ENCODE measurements around the gene SSH2.
A peak's percentile ranks its signal among the peaks of the same experiment; 100 is the strongest.
"Not testable (repeated sequence)": the region's sequence is repeated elsewhere in the genome, so short reads cannot be mapped to it uniquely, and the experiment has no call there.

Gene SSH2

GRCh38 chr17:29931231-29931932 is 1.4 kb upstream of the SSH2 start:
- peak; percentile 24 to 41 for DNase-seq (ENCODE audit: low read depth in 1 of 2, low spot score in 1 of 2)

- DNase-seq (ENCODE audit: low read depth in 1 of 2, low spot score in 1 of 2), result no peak
Measured at GRCh38 chr17:29930409-29931010, 482 bp upstream of the SSH2 start.

- DNase-seq (ENCODE audit: low read depth in 1 of 2, low spot score in 1 of 2), result no peak
Measured at GRCh38 chr17:29929006-29929532, 959 bp downstream of the SSH2 start.

GRCh38 chr17:29927546-29927945 is 2.5 kb downstream of the SSH2 start:
- no peak for DNase-seq (ENCODE audit: low read depth in 1 of 2, low spot score in 1 of 2)

GRCh38 chr17:29924786-29925185 is 5.2 kb downstream of the SSH2 start:
- DNase-seq (ENCODE audit: low read depth in 1 of 2, low spot score in 1 of 2), result no peak

GRCh38 chr17:29918922-29919856 is 10.8 kb downstream of the SSH2 start:
- DNase-seq (ENCODE audit: low read depth in 1 of 2, low spot score in 1 of 2), result no peak

GRCh38 chr17:29918016-29918415 is 12.0 kb downstream of the SSH2 start:
- no peak for DNase-seq (ENCODE audit: low read depth in 1 of 2, low spot score in 1 of 2)

GRCh38 chr17:29914819-29915537 is 15.1 kb downstream of the SSH2 start:
- no peak for DNase-seq (ENCODE audit: low read depth in 1 of 2, low spot score in 1 of 2)

GRCh38 chr17:29911641-29912177 is 18.3 kb downstream of the SSH2 start:
- DNase-seq (ENCODE audit: low read depth in 1 of 2, low spot score in 1 of 2), result no peak

GRCh38 chr17:29909236-29910003 is 20.6 kb downstream of the SSH2 start:
- no peak for DNase-seq (ENCODE audit: low read depth in 1 of 2, low spot score in 1 of 2)

GRCh38 chr17:29906969-29907368 is 23.1 kb downstream of the SSH2 start:
- DNase-seq (ENCODE audit: low read depth in 1 of 2, low spot score in 1 of 2), result no peak

- no peak for DNase-seq (ENCODE audit: low read depth in 1 of 2, low spot score in 1 of 2)
Measured at GRCh38 chr17:29905879-29906167, 24.2 kb downstream of the SSH2 start.

- no peak for DNase-seq (ENCODE audit: low read depth in 1 of 2, low spot score in 1 of 2)
Measured at GRCh38 chr17:29905086-29905878, 24.7 kb downstream of the SSH2 start.

- DNase-seq (ENCODE audit: low read depth in 1 of 2, low spot score in 1 of 2), result no peak
Measured at GRCh38 chr17:29903471-29903870, 26.6 kb downstream of the SSH2 start.

- DNase-seq (ENCODE audit: low read depth in 1 of 2, low spot score in 1 of 2), result not testable (repeated sequence)
Measured at GRCh38 chr17:29897136-29897535, 32.9 kb downstream of the SSH2 start.

- no peak for DNase-seq (ENCODE audit: low read depth in 1 of 2, low spot score in 1 of 2)
Measured at GRCh38 chr17:29892201-29892600, 37.8 kb downstream of the SSH2 start.

GRCh38 chr17:29891131-29891530 is 38.9 kb downstream of the SSH2 start:
- DNase-seq (ENCODE audit: low read depth in 1 of 2, low spot score in 1 of 2), result no peak

- DNase-seq (ENCODE audit: low read depth in 1 of 2, low spot score in 1 of 2), result no peak
Measured at GRCh38 chr17:29885031-29885640, 44.9 kb downstream of the SSH2 start.

GRCh38 chr17:29883497-29883896 is 46.5 kb downstream of the SSH2 start:
- no peak for DNase-seq (ENCODE audit: low read depth in 1 of 2, low spot score in 1 of 2)
